ENCODE data around the gene CLK3. TPM values are rescaled to one million over a fixed set of nuclear protein-coding genes. Genes with fewer than 3 reads are reported as not detected.

CLK3 gene
- total RNA-seq: 100 to 1,000 TPM; 123 to 361 (median 213) TPM

DNA sequence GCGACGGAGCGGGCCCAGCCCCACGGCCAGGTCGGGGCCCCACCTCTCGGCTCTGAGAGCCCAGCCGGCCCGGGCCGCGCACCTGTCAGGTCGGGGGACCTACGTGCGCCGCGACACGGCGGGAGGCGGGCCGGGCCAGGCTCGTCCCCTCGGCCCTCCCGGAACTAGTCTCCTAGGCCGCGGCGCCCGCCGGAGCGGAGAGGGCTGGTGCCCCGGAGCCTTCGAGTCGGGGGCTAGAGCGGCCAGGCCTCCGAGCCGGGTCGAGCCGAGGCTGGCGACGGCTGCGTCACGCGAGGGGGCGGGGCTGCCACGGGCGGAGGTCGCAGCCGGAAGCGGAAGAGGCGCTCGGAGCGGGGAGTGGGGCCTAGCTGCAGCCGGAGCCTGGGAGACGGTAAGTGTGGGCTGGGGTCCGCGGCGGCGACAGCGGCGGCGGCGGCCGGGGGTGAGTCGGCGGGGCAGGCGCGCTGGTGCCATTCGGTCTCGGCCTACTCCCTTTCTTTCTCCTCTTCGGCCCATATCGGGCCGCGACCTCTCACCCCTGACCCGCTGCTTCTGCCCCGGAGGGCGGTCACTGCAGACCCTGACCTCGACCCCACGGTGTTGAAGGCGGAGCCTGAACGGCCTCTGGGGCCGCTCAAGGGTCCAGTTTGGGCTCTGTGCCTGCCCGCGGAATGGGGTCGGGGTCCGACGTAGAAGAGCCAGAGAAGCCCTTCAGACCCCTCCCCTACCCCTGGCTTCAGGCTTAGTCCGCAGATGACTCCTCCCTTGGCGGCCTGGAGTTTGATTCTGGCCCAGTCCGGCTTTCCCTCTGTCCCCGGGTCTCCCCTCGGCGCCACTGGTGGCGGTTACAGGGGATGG lies at the start of gene CLK3:
Gene CLK3, plus strand, starts transcription at position 329 of the 858 bp plus-strand sequence. CDS start 3,361 bp downstream, outside the sequence.
- peak within 1 kb of the TSS; percentile 98 to 99 (median 98) for H3K27ac ChIP-seq
- H3K9me3 ChIP-seq: no peaks in the 10 kb centered on the region
- peaks cover 0 to 27% (median 10%) of the 10 kb centered on the region in 4 donors for H3K4me1 ChIP-seq
- no peaks in the 10 kb centered on the region for H3K27me3 ChIP-seq
- peaks cover 0 to 18% (median 0%) of the 10 kb centered on the region in 3 donors for H3K36me3 ChIP-seq
- peak within 1 kb of the TSS; percentile 71 to 98 (median 73) for H3K4me3 ChIP-seq
- DNase-seq: peak; percentile 94 to 98 (median 98)
- TF ChIP-seq POLR2A (IDR thresholded peaks at IDR 0.05): peak; percentile 85
- TF ChIP-seq, protein P1, sequence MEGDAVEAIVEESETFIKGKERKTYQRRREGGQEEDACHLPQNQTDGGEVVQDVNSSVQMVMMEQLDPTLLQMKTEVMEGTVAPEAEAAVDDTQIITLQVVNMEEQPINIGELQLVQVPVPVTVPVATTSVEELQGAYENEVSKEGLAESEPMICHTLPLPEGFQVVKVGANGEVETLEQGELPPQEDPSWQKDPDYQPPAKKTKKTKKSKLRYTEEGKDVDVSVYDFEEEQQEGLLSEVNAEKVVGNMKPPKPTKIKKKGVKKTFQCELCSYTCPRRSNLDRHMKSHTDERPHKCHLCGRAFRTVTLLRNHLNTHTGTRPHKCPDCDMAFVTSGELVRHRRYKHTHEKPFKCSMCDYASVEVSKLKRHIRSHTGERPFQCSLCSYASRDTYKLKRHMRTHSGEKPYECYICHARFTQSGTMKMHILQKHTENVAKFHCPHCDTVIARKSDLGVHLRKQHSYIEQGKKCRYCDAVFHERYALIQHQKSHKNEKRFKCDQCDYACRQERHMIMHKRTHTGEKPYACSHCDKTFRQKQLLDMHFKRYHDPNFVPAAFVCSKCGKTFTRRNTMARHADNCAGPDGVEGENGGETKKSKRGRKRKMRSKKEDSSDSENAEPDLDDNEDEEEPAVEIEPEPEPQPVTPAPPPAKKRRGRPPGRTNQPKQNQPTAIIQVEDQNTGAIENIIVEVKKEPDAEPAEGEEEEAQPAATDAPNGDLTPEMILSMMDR (IDR thresholded peaks at IDR 0.05): no peak

DNA sequence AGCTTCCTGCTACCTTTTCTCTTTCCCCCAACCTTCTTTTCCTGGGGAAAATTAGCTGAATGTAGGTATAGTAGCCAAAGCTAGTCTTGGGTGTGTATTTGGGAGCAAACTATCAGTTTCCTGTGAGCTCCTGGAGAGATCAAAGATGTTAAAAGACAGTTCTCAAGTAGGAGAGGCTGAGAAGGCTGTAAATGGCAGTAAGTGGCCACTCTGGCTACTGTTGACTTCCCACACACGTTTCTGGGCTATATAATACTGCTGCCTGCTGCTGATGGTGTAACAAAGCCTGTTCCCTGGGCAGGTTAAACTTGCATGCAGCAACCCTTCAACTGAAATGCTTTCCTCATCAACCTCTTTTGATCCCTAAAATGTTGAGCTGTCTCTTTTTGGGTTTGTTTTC lies 47.0 kb upstream of the CLK3 start:
- peaks cover 0 to 16% (median 0%) of the 10 kb centered on the region in 3 donors for H3K36me3 ChIP-seq
- DNase-seq: no peak
- no peaks in the 10 kb centered on the region for H3K27me3 ChIP-seq
- TF ChIP-seq, protein P1 (IDR thresholded peaks at IDR 0.05): no peak
- TF ChIP-seq POLR2A (IDR thresholded peaks at IDR 0.05): no peak
- no peaks in the 10 kb centered on the region for H3K9me3 ChIP-seq
- H3K4me3 ChIP-seq: no peak overlapping the region
- H3K4me1 ChIP-seq: no peaks in the 10 kb centered on the region
- no peak overlapping the region for H3K27ac ChIP-seq

DNA sequence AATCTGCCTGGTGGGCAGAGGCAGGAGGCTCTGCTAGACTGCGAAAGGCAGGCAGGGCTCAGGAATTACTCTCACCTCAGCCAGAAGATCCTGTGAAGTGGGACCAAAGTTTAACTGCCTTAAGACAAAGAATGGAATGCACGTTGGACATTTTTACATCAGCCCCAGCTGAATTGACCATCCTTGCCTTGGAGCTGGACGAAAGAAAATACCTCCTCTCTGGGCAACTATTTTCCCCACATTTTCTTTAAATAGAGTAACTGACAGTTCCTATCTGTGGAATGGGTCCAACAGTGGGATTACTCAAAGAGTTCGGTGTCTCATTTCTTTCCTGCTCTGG lies 45.9 kb upstream of the CLK3 start:
- no peaks in the 10 kb centered on the region for H3K9me3 ChIP-seq
- no peak for DNase-seq
- TF ChIP-seq, protein P1 (IDR thresholded peaks at IDR 0.05): no peak
- TF ChIP-seq POLR2A (IDR thresholded peaks at IDR 0.05): no peak
- no peaks in the 10 kb centered on the region for H3K27me3 ChIP-seq
- H3K27ac ChIP-seq: no peak overlapping the region
- H3K4me3 ChIP-seq: no peak overlapping the region
- no peaks in the 10 kb centered on the region for H3K4me1 ChIP-seq
- H3K36me3 ChIP-seq: peaks cover 0 to 26% (median 0%) of the 10 kb centered on the region in 3 donors

- Histone ChIP-seq H3K36me3 (peaks cover 0 to 41% (median 0%) of the 10 kb centered on the region in 3 donors), H3K4me3 (no peak overlapping the region), H3K27me3 (no peaks in the 10 kb centered on the region), H3K4me1 (no peaks in the 10 kb centered on the region), H3K27ac (no peak overlapping the region), H3K9me3 (no peaks in the 10 kb centered on the region)
- no peak for DNase-seq
- TF ChIP-seq POLR2A (IDR thresholded peaks at IDR 0.05): no peak
- TF ChIP-seq, protein P1 (IDR thresholded peaks at IDR 0.05): no peak
Observed at GRCh38 chr15:74571191-74571590, 44.4 kb upstream of the CLK3 start.

- no peaks in the 10 kb centered on the region for H3K27me3 ChIP-seq
- H3K9me3 ChIP-seq: no peaks in the 10 kb centered on the region
- H3K4me3 ChIP-seq: no peak overlapping the region
- H3K36me3 ChIP-seq: peaks cover 0 to 58% (median 0%) of the 10 kb centered on the region in 3 donors
- H3K4me1 ChIP-seq: no peaks in the 10 kb centered on the region
- TF ChIP-seq POLR2A (IDR thresholded peaks at IDR 0.05): no peak
- TF ChIP-seq, protein P1 (IDR thresholded peaks at IDR 0.05): no peak
- DNase-seq: no peak
- no peak overlapping the region for H3K27ac ChIP-seq
Observed at GRCh38 chr15:74573987-74574386, 41.6 kb upstream of the CLK3 start.

Data from Peyer's patch (tissue), 4 donors.